Activated T-cell treated with anti-CD3 and anti-CD28 coated beads for 24 hours (primary cell): ENCODE results near the gene ZNF618.

Source experiments
- DNase-seq: peaks from one replicate; pipeline ENCODE4 v3.0.0-alpha.2; 2020; ENCODE audit warnings: low read depth

ZNF618 gene

DNA sequence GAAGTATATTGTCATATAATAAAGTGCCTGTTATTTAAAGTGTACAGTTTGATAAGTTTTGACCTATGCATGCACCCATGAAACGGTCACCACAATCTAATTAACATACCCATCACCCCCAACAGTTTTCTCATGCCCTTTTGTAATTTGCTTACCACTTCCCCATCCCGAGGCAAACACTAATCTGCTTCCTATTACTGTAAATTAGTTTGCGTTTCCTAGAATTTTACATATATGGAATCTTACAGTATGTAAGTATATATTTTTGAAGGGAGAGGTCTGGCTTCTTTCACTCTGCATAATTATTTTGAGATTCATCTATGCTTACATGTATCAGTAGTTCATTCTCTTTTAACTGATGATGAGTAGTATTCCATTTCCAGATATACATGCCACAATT is 145.5 kb downstream of the ZNF618 start:
- no peak for DNase-seq

DNA sequence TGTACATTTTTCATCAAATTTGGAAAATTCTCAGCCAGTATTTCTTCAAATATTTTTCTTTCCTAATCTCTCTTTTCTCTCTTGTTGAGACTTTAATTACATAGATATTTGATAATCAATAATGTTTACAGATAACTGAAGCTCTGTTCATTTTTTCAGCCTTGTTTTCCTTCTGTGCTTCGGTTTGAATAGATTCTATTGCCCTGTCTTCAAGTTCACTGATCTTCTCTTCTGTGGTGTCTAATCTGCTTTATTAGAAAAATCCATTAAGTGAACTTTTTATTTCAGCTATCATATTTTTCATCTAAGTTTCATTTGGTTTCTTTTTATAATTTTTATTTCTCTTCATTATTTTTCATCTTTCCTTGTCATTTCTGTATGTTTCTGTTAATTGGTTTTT is 147.9 kb downstream of the ZNF618 start:
- no peak for DNase-seq

DNA sequence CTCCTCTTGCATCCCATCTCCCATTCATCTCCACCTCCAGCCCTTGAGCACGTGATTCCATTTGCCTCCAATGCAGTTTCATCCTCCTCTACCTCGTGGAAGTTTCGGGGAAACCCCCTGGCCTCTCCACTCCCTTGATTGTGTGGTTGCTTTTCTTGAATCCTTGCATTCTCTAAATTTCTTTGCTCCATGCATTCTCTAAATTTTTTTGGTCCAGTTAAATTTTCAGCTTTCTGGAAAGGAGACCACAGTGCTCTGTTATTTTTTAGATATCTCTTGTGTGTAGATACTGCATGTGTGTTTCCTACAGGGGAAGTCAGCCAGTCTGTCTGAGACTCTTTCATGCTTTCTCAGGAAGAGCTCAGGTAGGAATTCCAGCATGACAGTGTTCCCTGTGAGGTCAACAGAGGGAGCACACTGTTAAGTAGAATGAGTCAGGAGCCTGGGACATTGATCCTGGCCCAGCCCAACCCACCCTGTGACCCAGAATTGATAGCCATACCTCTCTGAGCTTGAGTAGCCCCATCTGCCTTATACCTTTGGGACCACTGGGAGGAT is 149.2 kb downstream of the ZNF618 start:
- DNase-seq = no peak

DNA sequence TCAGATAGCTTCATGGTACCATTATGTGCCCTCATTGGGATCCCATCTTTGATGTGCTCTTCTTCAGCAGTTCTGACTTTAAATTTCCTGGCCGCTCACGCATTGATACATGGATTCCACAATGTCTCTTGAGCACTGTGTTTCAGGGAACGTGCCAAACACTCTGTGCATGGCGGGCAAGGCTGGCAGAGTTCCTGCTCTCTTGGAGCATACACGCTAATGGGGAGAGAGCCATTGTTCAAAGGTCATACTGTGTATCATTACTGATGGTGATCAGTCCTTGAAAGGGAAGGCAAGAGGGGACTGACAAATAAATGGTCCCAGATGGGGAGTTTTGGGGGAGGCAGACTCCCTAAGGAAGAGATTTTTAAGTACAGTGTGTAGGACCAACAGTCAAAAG is 149.7 kb downstream of the ZNF618 start:
- no peak for DNase-seq

DNA sequence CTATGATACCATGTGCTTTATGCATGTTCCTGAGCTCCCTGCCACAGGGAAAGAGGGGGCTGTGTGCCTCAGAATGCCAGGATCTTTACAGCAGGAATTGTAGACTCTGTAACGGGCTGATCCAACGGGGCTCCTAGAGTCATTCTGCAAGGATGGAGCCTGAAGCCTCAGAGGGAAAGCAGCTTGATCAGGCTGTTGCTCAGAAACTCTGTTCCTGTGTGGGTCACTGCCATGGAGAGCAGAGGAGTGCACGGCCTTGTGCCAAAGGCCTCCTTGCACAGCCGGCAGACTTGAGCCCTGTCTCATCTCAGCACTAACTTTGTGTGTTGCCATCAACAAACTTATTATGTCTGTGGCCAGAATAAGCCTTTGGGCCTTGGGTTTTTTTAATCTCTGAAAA is 150.2 kb downstream of the ZNF618 start:
- DNase-seq = no peak

DNA sequence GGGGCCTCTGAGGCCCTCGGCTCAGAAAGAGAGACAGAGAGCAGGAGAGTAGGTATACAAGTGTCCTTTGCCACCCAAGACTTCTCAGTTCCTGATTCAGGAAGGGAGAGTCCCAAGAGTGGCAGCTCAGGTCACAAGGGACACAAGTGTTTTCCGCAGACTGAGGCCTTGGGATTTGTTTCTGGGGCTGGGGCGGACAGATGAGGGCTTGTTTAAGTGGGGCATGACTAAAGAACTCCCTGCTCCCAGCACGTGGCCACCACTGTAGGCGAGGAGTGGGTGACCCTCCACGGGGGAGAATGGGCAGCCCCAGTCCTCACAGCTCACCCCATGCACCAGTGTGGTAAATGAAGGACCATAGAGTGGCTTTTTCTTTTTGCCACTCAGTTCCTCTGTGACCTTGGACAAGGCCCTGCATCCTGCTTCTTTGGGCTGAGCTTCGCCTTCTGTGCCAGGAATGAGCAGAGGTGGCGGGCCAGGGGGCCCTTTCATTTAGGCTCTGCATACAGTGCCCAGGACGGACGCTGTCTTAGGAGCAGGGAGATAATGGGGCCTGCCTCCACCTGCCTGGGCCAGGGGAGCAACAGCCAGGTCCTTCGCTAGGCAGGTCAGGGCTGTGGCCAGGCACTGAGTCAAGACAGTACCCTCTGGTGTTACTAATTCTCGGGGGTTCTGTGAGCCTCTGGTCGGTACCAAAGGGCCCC is 151.2 kb downstream of the ZNF618 start:
- no peak for DNase-seq

DNA sequence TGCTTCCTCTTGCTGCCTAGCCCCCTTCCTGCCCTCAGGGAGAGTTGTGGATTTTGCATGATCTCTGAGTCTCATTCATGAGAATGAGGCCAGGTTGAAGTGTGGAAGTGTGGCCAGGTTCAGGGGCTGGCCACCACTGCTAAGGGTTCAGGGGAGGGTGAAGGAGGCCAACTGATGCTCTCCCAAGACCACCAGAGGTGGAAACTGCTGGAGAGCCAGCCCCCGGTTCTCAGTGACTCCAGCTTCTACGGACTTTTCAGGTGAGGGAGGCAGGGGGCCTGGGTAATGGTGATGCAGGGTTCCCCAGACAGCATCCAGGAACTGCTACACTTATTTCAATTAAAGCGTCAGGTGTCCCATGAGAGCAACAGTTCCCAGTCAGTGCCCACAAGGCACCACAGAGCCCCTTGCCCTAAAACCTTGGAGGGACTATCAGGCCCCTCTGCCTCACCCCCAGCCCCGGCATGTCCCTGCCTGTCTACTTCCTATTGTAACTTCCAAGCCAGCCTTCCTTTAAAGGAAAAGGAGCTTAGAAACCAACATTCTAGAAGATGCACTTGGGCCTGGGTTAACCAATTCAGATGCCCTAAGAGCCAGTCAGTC is 151.9 kb downstream of the ZNF618 start:
- no peak for DNase-seq

DNA sequence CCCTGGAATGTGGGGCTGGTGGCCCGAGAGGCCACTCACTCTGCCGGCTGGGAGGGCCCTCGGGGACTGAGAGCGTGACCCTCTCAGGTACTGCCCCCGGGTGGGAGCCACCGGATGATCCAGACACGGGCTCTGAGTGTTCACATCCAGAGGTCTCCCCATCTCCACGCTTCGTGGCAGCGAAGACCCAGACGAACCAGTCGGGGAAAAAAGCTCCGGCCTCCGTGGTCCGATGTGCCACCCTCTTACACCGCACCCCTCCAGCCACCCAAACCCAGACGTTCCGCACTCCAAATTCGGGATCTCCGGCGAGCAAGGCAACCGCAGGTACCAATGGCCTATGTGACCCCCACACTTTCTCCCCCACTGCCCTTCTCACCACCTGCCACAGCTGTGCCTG is 152.5 kb downstream of the ZNF618 start:
- DNase-seq = no peak

DNA sequence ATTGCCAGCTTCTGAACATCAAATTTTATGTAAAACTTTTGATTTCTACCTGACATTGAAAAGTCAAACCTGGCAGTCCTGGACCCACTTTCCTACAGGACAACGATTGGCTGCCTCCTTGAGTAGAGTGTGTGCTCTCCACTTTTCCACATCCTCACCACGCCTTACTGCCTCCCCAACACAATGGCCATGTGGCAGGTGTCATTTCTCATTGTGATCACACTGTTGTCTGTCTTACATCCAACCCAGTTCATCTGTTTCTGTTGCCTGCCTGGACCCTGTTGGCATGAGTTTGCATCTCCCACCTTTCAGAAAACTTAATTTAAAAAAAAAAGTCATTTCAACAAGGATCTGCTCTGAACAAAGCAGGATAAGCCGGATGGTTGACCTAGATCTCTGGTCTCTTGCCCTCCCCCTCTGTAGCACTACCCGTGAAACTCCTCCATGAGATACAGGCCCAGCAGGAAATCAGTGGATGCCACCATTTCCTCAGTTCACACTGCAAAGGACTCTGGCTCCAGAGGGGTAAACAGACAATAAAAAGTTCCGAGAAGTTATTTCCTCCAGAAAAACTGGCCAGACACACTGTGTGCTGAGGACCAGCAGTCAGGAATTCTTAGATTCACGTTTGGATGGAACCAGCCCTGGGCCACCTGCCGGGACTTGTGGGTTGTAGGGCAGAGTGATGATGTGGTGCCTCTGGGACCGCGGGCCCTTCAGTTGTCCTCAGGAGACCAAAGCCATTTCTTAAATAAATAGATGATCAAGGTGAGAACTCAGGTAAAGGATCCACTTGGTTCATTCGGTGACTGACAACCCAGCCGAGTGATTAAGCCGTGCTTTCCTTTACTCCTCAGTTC is 153.4 kb downstream of the ZNF618 start:
- no peak for DNase-seq

DNA sequence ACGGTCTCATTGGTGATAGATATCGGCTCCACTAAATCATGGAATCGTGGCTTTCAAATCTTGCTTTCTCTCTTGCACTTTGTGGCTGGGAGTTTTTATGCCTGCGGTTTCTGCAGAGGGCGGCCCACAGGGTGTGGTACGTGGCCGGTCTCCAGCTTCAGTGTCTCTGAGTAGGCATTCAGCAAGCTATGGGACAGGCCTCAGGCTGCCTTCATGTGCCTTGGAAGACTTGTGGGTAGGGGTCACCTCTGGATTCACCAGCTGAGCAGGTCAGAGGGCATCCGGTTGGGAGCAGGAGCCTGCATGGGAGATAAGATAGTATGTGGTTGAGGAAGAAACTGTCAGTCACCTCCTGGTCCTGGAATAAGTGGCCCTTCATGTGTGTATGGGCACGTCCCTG is 154.3 kb downstream of the ZNF618 start:
- no peak for DNase-seq

DNA sequence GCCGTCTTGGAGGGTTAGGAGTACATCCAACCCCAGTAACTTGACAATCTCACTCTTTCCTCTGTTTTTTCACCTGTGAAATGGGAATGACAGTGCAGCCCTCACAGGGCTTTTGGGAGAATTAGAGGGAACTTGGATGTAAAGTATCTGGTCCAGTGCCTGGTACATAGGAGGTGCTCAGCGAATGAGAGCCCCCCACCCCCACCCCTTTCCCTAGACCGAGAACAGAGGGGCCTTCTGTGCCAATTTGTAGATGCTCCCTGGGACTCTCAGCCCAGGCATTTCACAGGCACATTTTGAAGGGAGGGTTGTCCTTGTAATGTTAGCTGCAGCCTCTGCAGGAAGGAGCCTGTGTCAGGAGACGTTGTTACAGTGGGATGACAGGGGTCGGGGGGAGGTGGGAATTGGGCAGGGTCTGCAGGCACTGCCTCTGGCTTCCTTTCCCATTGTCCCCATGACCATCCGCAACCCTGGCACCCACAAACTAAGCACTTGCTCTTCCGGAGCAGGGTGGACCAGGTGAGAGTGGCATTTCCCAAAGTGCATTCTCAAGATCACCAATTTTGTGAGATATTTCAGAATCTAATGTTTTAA is 155.0 kb downstream of the ZNF618 start:
- DNase-seq = no peak

DNA sequence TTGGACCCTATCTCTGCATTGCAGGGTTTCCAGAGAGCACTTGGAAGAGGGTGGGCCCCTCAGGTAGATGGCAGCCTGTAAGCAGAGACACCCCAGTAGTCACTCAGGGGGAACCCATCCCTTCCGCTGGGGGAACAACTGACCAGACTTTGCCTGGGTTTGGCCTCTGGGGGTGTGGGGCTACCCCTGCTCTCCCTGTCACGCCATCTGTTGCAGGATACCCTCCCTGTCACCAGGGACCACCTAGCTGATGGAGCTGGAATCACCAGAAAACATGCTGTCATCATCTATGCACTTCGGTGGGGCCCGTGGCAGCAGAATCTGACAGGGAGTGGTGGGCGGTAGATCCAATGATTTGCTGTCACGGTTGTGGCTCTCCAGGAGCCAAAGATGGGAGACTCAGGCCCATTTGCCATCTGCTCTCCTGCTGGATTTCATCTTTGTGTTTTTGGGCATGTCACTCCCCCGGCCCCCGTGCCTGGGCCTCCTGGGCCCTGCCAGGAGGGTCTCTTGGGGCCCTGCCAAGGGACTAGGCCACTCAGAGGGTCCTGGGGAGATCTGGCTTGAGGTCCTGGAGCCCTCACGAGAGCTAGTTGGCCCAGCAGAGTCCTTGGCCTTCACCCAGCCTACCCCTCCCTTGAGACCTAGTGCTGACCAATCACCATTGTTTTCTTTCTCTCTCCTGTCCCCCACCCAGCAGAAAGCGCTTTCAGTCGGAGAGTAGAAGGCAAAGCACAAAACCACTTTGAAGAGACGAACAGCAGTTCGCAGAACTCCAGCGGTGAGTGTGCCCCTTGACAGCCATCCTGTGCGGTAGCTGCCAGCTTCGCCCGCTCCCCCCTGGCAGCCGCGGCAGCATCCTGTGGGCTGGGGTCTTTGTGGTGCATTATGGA is 156.1 kb downstream of the ZNF618 start:
- DNase-seq = no peak

DNA sequence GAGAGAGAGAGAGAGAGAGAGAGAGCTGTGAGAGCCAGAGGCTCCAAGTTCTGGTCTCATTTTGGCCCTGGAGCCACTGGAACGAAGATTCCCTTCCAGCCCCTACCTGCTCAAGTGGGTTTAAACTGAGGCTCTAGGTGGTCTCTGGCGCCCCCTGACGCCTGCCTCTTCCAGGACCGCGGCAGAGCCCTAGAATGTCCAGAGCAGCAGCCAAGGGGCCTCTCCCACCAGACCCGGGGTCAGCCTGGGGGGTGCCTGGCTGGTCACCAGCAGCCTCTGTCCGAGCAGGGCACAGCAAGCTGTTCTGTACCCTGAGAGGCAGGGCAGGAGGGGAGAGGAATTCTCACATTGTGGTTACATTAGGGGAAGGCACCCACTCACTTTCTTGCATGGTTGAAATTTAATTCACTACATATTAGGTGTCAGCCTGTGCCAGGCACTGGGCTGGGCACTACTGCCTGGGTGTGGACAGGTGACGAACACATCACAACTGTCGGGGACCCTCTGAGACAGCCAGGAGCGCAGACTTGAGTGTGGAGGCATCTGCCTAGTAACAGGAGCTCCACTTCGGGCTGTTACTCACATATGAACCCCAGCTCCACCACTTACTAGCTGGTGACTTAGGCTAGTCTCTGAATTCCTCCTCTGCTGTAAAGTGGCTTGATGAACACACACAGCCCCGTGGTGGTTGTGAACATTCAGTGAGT is 157.4 kb downstream of the ZNF618 start:
- DNase-seq = no peak

DNA sequence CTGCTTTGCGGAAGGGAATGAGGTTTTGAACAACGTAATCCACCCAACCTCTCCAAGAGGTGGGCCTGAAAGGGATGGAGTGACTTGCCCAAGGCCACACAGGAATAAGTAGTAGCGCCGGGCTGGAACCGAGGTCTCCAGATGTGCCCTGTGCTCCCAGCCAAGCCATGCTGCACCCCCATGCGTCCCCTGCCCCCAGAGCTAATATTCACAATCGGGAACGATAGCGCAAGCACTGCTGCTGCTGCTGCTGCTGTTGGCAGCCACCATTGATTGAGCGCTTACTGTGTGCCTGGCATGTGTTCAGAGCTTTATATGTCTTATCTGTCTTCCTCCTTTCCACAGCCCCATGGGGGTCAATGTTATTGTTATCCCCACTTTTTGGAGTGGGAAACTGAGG is 158.1 kb downstream of the ZNF618 start:
- DNase-seq = no peak

DNA sequence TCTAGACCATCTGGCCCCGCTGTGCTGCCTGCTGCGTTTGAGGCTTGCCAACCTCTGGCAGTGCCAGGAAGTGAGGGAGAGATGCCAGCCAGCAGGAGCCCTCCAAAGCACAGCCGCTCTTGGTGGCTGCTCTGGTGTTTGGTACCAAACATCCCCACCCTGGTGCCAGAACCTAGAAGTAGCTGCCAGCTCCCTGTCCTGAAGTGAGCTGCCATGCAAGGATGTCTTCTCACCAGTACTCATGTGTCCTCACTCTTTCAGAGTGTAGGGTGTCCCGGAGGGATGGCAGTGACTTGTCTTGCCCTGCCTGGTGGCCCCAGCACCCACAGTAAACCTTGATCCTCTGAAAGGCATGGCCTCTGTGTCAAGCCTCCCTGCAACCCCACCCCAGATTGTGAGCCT is 158.6 kb downstream of the ZNF618 start:
- no peak for DNase-seq

DNA sequence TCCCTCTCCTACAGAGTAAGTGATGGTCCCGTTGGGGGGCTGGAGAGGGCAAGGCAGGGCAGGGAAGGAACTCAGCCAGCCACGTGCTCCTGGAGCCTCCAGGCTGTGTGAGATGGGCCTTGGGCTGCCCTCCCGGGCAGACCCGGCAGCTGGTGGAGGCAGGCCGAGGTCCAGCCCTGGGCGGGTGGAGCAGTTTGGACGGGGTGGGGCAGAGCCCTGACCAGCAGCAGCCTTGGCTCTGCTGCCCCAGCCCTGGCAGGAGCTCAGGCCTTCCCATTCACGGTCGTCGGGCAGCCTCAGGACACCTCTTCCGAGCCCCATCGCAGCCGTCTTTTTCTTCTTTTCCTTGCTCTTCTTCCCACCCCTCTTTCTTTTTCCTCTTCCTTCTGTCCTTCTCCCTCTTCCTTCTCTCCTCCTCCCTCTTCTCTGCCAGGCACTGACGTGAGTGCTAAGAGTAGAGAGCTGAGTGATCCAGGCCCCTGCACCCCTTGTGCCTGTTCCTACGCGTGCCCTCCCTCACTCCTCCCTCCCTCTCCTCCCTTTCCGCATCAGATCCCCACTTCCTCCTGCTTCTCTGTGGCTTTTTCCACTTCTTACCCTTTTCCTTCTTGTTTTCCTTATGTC is 159.2 kb downstream of the ZNF618 start:
- DNase-seq = no peak

DNA sequence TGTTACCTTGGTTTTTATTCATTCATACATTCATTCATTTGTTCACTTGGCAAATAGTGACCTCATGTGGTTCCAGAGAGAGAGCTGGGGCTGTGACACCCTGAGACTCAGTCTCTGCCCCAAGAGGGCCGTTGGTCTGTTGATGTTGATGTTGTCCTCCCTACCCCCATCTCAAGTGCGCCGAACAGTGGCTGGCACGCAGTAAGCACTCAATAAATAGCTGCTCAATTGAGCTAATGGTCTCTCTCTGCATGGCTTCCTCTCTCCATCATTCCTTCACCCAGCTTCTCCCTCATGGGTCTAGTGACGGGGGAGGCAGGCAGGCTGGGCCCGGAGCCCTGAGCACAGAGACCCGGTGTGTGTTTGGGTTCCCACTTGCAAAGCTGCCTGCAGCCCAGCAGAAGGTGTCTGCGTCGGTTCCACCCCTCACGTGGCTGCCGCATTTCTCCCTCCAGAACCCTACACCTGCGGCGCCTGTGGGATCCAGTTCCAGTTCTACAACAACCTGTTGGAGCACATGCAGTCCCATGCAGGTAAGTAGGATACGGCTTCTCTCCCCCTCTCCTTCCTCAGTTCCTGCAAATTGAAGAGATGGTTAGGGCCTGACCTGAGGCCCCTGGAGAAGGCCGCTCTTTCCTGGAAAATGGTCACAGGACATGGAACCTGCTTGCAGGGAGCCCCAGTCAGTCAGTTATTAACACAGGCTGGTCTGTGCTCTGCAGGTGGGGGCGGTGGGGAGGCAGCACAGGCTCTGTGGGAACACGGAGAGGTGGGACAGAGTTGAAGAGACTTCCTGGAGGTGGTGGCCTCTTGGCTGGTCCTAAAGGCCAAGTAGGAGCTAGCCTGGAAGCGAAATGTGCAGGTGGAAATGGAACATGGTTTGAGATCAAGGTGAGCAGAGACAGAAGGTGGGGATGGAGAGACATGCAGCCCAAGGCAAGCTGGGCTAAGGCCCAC is 160.0 kb downstream of the ZNF618 start:
- no peak for DNase-seq

DNA sequence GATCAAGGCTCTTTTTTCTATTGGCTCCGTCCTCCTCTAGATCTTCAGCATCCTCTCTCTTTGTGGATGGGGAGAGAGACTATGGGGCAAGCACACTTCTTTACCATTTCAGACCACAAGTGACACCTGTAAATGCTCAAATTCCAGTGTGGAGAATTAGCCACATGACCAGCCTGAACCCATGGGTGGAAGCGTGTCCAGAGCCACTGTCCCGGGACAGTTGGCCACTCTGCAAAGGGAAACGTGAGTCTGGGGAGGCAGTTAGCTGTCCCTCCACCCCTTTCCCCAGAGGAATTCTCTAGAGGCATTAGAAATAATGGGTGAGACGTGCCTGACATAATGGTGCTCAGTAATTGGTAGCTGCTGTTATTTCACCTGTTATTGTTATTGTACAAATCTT is 161.1 kb downstream of the ZNF618 start:
- DNase-seq = no peak
